Caco-2 (cell line): ENCODE data around the gene LARP4B. TPM values are rescaled to one million over a fixed set of nuclear protein-coding genes. Genes with fewer than 3 reads are reported as not detected.

ENCODE experiments used
- BruUV-seq: library from RNA; stranded (reverse); fragments of 400-500 nt; replicated peaks from 2 replicates; lab custom pipeline; 2021; lab: Mats Ljungman, UMichigan
- CTCF ChIA-PET: fragments of 300-600 bp; sonication (Branson Sonifier 250); formaldehyde crosslinking; loops from one replicate; lab custom pipeline; 2022; ENCODE audit warnings: antibody characterized with exemption; lab: Charles Lee
- POLR2A ChIA-PET: fragments of 300-600 bp; sonication (Branson Sonifier 250); formaldehyde crosslinking; loops from one replicate; lab custom pipeline; 2022; ENCODE audit warnings: antibody characterized with exemption; lab: Charles Lee
- DNase-seq, 2 experiments: peaks; one replicate each; pipeline versions ENCODE4 v3.0.0 to v3.0.0-alpha.2; 2020 to 2022
- H3K27me3 ChIP-seq: replicated peaks from 2 replicates; pipeline ENCODE4 v1.6.0; 2011; ENCODE audit warnings: low read length; ENCODE audit not compliant: control insufficient read depth, insufficient read depth
- H3K36me3 ChIP-seq: 2 replicates; pipeline ENCODE4 v1.5.1; 2011; ENCODE audit warnings: low read length; ENCODE audit not compliant: control insufficient read depth, insufficient read depth
- H3K4me1 ChIP-seq: fragments of 250-450 bp; sonication (Bioruptor Pico); 2 replicates; pipeline ENCODE4 v1.5.1; 2020; ENCODE audit warnings: mild to moderate bottlenecking
- H3K4me3 ChIP-seq: 2 replicates; pipeline ENCODE4 v1.5.1; 2011; ENCODE audit warnings: low read depth, mild to moderate bottlenecking, control low read depth, low read length
- H3K9me3 ChIP-seq: fragments of 250-450 bp; sonication (Bioruptor Pico); 2 replicates; pipeline ENCODE4 v1.5.1; 2020; ENCODE audit warnings: mild to moderate bottlenecking, moderate library complexity
- H3K27ac Mint-ChIP-seq: one replicate; pipeline ENCODE4 v1.8.0; 2022; ENCODE audit warnings: mixed read lengths; ENCODE audit not compliant: unreplicated experiment
- H3K27me3 Mint-ChIP-seq: one replicate; pipeline ENCODE4 v1.8.0; 2022; ENCODE audit warnings: mixed read lengths; ENCODE audit not compliant: insufficient read depth, unreplicated experiment
- H3K36me3 Mint-ChIP-seq: one replicate; pipeline ENCODE4 v1.8.0; 2022; ENCODE audit warnings: mild to moderate bottlenecking, mixed read lengths; ENCODE audit not compliant: insufficient read depth, unreplicated experiment
- H3K4me1 Mint-ChIP-seq: one replicate; pipeline ENCODE4 v1.8.0; 2022; ENCODE audit warnings: low read depth, mixed read lengths; ENCODE audit not compliant: unreplicated experiment
- H3K4me3 Mint-ChIP-seq: one replicate; pipeline ENCODE4 v1.8.0; 2022; ENCODE audit warnings: mild to moderate bottlenecking, moderate library complexity, mixed read lengths; ENCODE audit not compliant: unreplicated experiment
- H3K9me3 Mint-ChIP-seq: one replicate; pipeline ENCODE4 v1.8.0; 2022; ENCODE audit warnings: mixed read lengths; ENCODE audit not compliant: unreplicated experiment
- intact Hi-C: fragments of 100-400 bp; cut with micrococcal nuclease; formaldehyde crosslinking; loops from one replicate; pipeline ENCODE4 v1.10.0; 2022; ENCODE audit not compliant: unreplicated experiment
- total RNA-seq: library from RNA; stranded (reverse); gene quantifications from 2 replicates; pipeline ENCODE4 v1.2.3, GENCODE V29; 2022
- TF ChIP-seq, protein P1 (sequence below), 2 experiments: fragments of 200-600 bp in 1 of 2; IDR thresholded peaks; 1 replicate in 1 of 2; 2 replicates in 1 of 2; pipeline versions ENCODE4 v1.5.1 to v1.8.0; 2011 to 2022; ENCODE audit warnings: antibody characterized with exemption in 1 of 2, control low read depth in 1 of 2, inconsistent platforms in 1 of 2, low read depth in 1 of 2, low read length in 1 of 2, mild to moderate bottlenecking in 1 of 2, moderate library complexity in 1 of 2; ENCODE audit not compliant: insufficient read depth in 1 of 2, severe bottlenecking in 1 of 2, unreplicated experiment in 1 of 2

LARP4B gene
- total RNA-seq, 1 experiment from 2014 or later: 235 TPM

DNA sequence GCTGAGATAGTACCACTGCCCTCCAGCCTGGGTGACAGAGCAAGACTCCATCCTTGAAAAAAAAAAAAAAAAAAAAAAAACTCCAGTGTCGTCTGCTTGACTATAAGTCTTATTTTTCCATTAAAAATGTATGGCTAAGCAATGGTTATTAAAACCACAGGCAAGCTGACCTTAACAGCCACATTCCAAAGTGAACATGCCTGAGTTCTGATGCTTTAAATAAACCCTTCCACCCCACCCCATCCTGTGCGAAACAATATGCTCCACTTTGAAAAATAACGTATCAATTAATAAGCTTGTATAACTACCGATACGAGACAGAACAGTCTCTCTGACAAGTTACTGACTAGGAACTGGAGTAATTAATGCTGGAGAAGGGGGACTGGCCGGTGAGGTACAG, 63.7 kb downstream of the LARP4B start:
- DNase-seq: no peak
- Mint-ChIP-seq H3K36me3 (peaks cover 88% of the 10 kb centered on the region), H3K4me3 (no peak overlapping the region), H3K27ac (no peak overlapping the region), H3K27me3 (no peaks in the 10 kb centered on the region), H3K9me3 (no peaks in the 10 kb centered on the region), H3K4me1 (no peaks in the 10 kb centered on the region)
- POLR2A ChIA-PET: no interaction called here
- H3K9me3 ChIP-seq: no peaks in the 10 kb centered on the region
- peaks cover 8% of the 10 kb centered on the region; the same call in 1 of the 2 replicates for H3K36me3 ChIP-seq
- intact Hi-C loops: no loop called here
- no peaks in the 10 kb centered on the region for H3K4me1 ChIP-seq
- BruUV-seq: no TSS peak
- no peak overlapping the region for H3K4me3 ChIP-seq
- CTCF ChIA-PET: interaction anchor here (0.7 kb wide), 1 partner anchor 104 kb away, joined by 4 read pairs; no protein-coding TSS in a partner anchor
- TF ChIP-seq, protein P1, sequence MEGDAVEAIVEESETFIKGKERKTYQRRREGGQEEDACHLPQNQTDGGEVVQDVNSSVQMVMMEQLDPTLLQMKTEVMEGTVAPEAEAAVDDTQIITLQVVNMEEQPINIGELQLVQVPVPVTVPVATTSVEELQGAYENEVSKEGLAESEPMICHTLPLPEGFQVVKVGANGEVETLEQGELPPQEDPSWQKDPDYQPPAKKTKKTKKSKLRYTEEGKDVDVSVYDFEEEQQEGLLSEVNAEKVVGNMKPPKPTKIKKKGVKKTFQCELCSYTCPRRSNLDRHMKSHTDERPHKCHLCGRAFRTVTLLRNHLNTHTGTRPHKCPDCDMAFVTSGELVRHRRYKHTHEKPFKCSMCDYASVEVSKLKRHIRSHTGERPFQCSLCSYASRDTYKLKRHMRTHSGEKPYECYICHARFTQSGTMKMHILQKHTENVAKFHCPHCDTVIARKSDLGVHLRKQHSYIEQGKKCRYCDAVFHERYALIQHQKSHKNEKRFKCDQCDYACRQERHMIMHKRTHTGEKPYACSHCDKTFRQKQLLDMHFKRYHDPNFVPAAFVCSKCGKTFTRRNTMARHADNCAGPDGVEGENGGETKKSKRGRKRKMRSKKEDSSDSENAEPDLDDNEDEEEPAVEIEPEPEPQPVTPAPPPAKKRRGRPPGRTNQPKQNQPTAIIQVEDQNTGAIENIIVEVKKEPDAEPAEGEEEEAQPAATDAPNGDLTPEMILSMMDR (IDR thresholded peaks at IDR 0.05; ENCODE audit: insufficient read depth in 1 of 2, low read depth in 1 of 2, low read length in 1 of 2, severe bottlenecking in 1 of 2, unreplicated experiment in 1 of 2): no peak
- no peaks in the 10 kb centered on the region for H3K27me3 ChIP-seq

DNA sequence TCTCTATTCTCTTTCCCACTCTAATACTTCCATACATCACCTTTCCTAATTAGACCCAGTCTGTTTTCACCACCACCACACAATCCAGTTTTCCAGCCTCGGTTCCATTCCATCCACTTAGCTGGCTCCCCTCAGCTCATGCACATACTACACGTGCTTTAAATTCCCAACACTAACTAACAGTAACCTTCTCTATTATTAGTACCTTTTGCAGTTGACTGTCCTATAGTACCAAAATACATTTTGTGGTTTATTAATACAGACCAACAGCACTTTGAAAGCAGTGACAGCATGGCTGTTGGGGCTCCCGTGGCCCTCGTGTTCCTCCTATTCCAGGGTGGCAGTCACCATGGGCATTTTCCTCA, 64.9 kb downstream of the LARP4B start:
- CTCF ChIA-PET: no interaction called here
- TF ChIP-seq, protein P1 (IDR thresholded peaks at IDR 0.05; ENCODE audit: insufficient read depth in 1 of 2, low read depth in 1 of 2, low read length in 1 of 2, severe bottlenecking in 1 of 2, unreplicated experiment in 1 of 2): no peak
- Mint-ChIP-seq H3K27ac (no peak overlapping the region), H3K9me3 (no peaks in the 10 kb centered on the region), H3K36me3 (peaks cover 88% of the 10 kb centered on the region), H3K27me3 (no peaks in the 10 kb centered on the region), H3K4me1 (no peaks in the 10 kb centered on the region), H3K4me3 (no peak overlapping the region)
- no peak for DNase-seq
- no TSS peak for BruUV-seq
- Histone ChIP-seq H3K27me3 (no peaks in the 10 kb centered on the region), H3K4me3 (no peak overlapping the region), H3K36me3 (peaks cover 8% of the 10 kb centered on the region; the same call in 1 of the 2 replicates), H3K4me1 (no peaks in the 10 kb centered on the region), H3K9me3 (no peaks in the 10 kb centered on the region)
- intact Hi-C loops: no loop called here
- POLR2A ChIA-PET: no interaction called here

DNA sequence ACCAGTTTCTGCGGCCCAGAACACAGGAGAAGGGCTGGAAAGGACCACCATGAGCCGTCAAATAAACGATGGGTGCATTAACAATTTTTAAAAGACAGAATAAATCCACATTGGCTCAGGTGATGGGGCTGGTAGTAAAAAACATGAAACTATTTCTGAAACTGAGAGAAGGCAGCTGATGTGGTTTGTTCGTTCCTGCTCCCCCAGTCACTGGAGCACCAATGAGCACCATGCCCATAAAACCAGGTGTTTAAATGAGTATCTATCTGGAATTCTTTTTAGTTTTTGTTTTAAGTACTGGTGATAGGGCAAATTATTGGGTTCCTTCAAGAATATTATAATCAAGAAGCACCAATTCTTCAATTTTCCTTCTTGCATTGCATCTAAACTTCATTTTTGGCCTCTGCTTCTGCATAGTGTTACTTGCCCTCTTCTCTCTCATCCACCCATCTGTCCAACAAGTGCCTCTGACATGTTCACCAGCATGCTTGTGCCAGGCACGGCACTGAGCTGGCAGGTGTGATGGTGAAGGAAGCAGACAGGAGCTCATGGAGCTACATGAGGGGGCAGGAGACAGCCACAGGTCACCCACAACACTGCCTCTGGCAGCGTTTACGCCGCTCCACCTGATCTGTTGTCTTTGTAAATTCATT, 65.5 kb downstream of the LARP4B start:
- CTCF ChIA-PET: no interaction called here
- no peaks in the 10 kb centered on the region for H3K27me3 Mint-ChIP-seq
- H3K36me3 Mint-ChIP-seq: peaks cover 88% of the 10 kb centered on the region
- Histone ChIP-seq H3K36me3 (peaks cover 8% of the 10 kb centered on the region; the same call in 1 of the 2 replicates), H3K27me3 (no peaks in the 10 kb centered on the region), H3K9me3 (no peaks in the 10 kb centered on the region), H3K4me1 (no peaks in the 10 kb centered on the region), H3K4me3 (no peak overlapping the region)
- POLR2A ChIA-PET: no interaction called here
- peak overlapping the region; percentile 3 for H3K27ac Mint-ChIP-seq
- no TSS peak for BruUV-seq
- H3K4me1 Mint-ChIP-seq: no peaks in the 10 kb centered on the region
- TF ChIP-seq, protein P1 (IDR thresholded peaks at IDR 0.05; ENCODE audit: insufficient read depth in 1 of 2, low read depth in 1 of 2, low read length in 1 of 2, severe bottlenecking in 1 of 2, unreplicated experiment in 1 of 2): no peak
- H3K4me3 Mint-ChIP-seq: no peak overlapping the region
- no peaks in the 10 kb centered on the region for H3K9me3 Mint-ChIP-seq
- intact Hi-C loops: no loop called here
- no peak for DNase-seq
